GM12891 (cell line): ENCODE data around the gene FCAMR.

ENCODE experiments used
- DNase-seq: peaks from one replicate; pipeline ENCODE4 v3.0.0; 2011; ENCODE audit warnings: low spot score; ENCODE audit not compliant: insufficient read length
- FAIRE-seq: peaks from 2 replicates; lab custom pipeline; 2011; peaks lifted over from hg19 to GRCh38; lab: Jason Lieb, UNC
- PAX5 ChIP-seq: IDR thresholded peaks from 2 replicates; pipeline ENCODE4 v1.6.1; 2011; ENCODE audit warnings: low read length, moderate library complexity, mild to moderate bottlenecking; ENCODE audit not compliant: insufficient read depth, severe bottlenecking
- POLR2A ChIP-seq: IDR thresholded peaks from 2 replicates; pipeline ENCODE4 v1.6.1; 2011; ENCODE audit warnings: low read depth, low read length, control low read depth
- POLR2AphosphoS5 ChIP-seq: IDR thresholded peaks from 2 replicates; pipeline ENCODE4 v1.6.1; 2011; ENCODE audit warnings: low read depth, low read length, control low read depth
- POU2F2 ChIP-seq: IDR thresholded peaks from 2 replicates; pipeline ENCODE4 v1.6.1; 2011; ENCODE audit warnings: low read depth, mild to moderate bottlenecking, control low read depth, low read length, moderate library complexity
- SPI1 ChIP-seq: IDR thresholded peaks from 2 replicates; pipeline ENCODE4 v1.6.1; 2011; ENCODE audit warnings: low read depth, low read length, control low read depth
- TAF1 ChIP-seq: IDR thresholded peaks from 2 replicates; pipeline ENCODE4 v1.6.1; 2011; ENCODE audit warnings: low read depth, low read length, control low read depth

FCAMR gene

DNA sequence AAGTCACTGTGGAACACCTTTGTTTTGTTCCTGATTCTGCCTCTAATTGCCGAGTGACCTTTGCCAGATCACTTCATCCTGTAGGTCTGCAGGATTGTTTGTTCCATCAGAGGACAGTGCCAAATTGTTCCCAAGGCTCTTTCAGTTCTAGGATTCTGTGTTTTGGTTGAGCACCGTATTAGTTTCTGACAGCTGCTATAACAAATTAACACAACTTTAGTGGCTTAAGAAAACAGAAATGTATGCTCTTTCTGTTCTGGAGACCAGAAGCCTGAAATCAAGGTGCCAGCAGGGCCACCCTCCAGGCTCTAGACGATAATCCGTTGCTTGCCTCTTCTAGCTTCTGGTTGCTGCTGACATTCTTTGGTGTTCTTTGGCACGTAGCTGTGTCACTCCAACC, 20.6 kb downstream of the FCAMR start:
- FAIRE-seq (no peak), DNase-seq (no peak)
- no peak for TF ChIP-seq TAF1
- TF ChIP-seq SPI1 = no peak
- TF ChIP-seq PAX5 = no peak
- no peak for TF ChIP-seq POLR2AphosphoS5
- no peak for TF ChIP-seq POLR2A
- no peak for TF ChIP-seq POU2F2

DNA sequence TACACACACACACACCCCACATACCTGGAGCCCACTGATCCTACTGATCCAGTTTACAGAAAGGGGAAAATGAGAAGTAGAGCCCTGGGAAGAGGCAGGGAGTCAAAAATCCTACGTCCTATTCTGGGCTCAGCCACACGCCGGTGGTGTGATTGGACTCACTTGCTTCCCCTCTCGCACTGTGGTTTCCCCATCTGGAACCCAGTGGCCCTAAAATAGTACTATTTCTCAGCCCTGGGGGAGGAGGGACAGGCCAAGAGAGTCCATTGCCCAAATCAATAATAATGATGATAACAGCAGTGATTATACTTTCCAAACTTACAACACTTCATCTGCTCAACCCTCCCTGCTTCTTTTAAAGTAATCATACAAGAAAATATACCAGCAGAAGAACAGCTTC, 21.1 kb downstream of the FCAMR start:
- FAIRE-seq (no peak), DNase-seq (no peak)
- no peak for TF ChIP-seq POU2F2
- no peak for TF ChIP-seq PAX5
- no peak for TF ChIP-seq POLR2A
- TF ChIP-seq SPI1 = no peak
- TF ChIP-seq POLR2AphosphoS5 = no peak
- TF ChIP-seq TAF1 = no peak

DNA sequence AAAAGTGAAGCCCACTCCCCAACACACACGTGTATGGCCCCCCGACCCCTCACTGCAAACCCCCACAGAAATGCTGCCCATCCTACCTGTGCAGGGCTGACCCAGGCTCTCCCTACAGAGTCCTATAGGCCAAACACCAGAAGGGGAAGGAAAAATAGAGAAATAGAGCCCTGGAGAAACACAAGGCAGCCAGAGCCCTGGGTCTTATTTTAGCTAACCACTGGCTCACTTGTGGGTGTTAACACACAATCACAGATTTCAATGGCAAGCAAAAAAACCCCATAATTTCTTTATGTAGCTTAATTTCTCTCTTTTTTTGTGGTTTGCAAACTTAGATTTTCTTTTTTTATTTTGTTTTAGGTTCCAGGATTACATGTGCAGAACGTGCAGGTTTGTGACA, 23.0 kb downstream of the FCAMR start:
- FAIRE-seq (no peak), DNase-seq (no peak)
- TF ChIP-seq POLR2A (no peak), PAX5 (no peak), POU2F2 (no peak), SPI1 (no peak), TAF1 (no peak), POLR2AphosphoS5 (no peak)

DNA sequence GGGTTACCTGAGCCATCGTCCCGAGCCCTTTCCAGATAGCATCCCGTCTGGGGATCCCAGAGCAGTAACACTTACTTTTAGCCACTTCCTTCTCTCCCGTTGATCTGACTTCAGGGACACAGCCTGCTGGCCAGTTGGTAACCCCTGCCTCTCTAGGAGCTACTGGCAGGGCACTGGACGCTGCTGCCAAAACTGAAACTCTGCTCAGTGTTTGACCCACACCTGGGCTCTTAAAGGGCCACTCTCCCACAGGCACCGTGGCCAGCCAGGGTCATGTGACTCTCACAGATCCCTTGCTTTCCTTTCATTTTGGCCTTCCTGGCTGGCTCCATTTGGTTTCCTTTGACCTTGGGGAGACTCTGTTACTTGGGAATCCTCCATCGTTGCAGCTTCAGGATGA, 24.0 kb downstream of the FCAMR start, which contains the start of gene PIGR:
Gene PIGR (minus strand): TSS at position 206 of the 400 bp plus-strand sequence. CDS start 5,935 bp downstream, outside the sequence.
- no peak for TF ChIP-seq SPI1
- TF ChIP-seq PAX5 = no peak
- TF ChIP-seq POLR2AphosphoS5 = no peak
- TF ChIP-seq POLR2A = no peak
- no peak for TF ChIP-seq POU2F2
- no peak for TF ChIP-seq TAF1
- DNase-seq = no peak
- no peak for FAIRE-seq

DNA sequence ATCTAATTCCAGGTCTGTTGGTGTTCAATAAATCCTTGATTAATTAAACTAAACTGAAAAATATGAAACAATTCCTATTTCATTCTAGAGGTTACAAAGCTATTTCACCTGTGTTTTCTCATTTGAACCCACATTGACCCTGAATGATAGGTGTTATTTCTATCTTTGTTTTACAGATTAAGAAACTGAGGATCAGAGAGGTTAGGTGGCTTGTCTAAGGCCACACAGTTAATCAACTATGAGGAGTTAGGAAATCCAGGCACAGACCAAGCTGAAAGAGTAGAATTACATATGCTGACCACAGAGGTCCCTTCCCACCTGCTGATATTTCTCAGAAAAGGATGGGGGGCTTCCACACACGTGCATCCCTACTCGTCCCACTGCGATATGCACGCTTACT, 24.5 kb downstream of the FCAMR start:
- DNase-seq (no peak), FAIRE-seq (no peak)
- no peak for TF ChIP-seq TAF1
- TF ChIP-seq PAX5 = no peak
- no peak for TF ChIP-seq POLR2A
- TF ChIP-seq SPI1 = no peak
- no peak for TF ChIP-seq POU2F2
- no peak for TF ChIP-seq POLR2AphosphoS5

DNA sequence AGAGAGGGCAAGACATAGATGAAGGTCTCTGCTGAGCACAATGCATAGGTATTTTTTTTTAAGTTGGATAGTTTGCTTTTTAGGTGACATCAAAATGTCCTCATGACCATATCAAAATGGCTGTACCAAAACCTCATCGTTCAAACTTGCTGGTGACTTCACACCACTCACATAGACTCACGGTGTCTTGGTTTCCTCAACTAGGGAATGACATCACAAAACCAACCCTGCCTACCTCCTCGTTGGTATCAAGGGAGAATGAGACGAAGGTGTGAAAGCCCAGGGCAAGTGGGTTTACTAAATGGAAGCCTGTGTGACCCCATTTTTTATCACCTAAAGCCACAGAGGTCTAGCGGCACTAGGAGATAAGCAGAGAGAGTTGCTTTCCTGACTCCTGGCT, 25.6 kb downstream of the FCAMR start:
- TF ChIP-seq POU2F2 = no peak
- TF ChIP-seq PAX5 = no peak
- TF ChIP-seq SPI1 = no peak
- no peak for TF ChIP-seq TAF1
- no peak for TF ChIP-seq POLR2A
- no peak for TF ChIP-seq POLR2AphosphoS5
- DNase-seq (no peak), FAIRE-seq (no peak)

DNA sequence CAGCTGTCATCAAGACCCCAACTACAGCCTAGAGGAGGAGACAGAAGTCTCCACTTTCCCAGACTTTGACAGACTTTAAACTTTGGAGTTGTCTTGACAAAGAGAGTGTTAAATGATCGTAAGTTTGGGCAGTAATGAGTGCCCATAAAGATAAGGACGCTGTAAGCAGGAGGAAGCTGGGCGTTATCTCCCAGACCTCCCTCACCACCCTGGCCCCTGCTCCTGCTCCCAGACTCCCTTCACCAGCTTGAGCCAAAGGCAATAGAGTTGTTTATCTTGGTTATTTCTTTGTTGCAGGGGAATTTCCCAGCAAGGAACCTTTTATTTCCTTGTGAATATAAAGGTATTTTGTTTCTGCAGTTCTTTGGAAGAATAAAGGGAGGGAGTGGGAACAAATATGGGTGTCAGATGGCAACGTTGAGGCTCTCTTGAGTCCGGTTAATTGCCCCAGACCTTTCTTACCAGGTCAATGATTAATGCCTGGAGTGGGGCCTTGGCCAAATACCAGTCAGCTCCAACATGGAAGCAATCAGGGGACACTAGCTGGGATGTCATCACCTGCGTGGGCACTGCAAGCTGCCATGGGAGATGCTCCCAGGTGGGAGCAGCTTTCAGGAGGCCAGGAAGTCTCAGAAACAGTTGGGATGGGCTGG, 28.4 kb downstream of the FCAMR start:
- no peak for TF ChIP-seq PAX5
- TF ChIP-seq SPI1 = no peak
- no peak for TF ChIP-seq POLR2AphosphoS5
- TF ChIP-seq TAF1 = no peak
- TF ChIP-seq POU2F2 = no peak
- TF ChIP-seq POLR2A = no peak
- DNase-seq (no peak), FAIRE-seq (no peak)

DNA sequence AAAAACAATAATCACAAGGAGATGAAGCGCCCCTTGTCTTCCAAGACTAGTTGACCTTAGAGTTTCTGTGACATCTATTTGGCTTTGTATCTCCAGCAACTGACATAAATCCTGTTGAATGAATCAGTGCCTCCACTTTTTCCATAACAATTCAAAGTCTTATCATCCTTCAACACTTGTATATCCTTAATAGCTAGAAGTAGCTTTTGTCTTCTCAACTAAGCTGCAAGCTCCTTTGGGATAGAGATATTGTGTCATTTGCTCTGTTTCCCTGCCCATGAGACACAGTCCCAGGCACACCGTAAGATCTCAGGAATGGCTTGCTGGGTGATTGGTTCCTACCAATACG, 29.7 kb downstream of the FCAMR start:
- TF ChIP-seq TAF1 (no peak), POU2F2 (no peak), SPI1 (no peak), POLR2AphosphoS5 (no peak), PAX5 (no peak), POLR2A (no peak)
- FAIRE-seq = no peak

DNA sequence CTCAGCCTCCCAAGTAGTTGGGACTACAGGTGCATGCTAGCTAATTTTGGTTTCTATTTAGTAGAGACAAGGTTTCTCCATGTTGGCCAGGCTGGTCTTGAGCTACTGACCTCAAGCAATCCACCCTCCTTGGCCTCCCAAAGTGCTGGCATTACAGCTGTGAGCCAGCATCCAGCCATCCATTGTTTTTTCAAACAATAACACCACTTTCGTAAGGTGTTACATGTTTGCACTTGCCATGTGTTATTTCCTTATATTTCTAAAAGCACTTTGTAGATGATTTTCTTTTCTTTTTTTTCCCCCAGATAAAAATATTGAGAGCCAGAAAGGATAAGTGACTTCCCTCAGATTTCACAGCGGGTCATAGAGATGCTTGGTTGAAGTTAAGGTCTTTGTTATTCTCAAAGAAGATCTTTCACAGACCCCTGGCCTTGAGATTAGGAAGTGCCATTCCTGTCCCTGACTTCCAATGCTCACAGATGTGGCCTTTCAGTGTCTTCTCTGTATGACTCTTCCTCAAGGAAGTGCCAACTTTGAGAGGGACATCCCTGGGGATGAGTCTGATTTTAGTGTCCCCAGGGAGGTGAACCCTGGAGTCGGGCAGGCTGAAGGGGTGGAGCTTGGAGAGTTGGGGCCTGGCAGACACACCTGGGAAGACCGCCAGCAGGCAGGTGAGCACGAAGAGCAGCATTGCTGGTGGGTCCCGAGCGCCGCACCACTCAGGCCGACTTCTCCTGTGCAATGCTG, 30.2 kb downstream of the FCAMR start:
- DNase-seq (no peak), FAIRE-seq (no peak)
- no peak for TF ChIP-seq POLR2A
- TF ChIP-seq POU2F2 = no peak
- no peak for TF ChIP-seq TAF1
- TF ChIP-seq POLR2AphosphoS5 = no peak
- no peak for TF ChIP-seq PAX5
- TF ChIP-seq SPI1 = no peak

More for the DNA sequence above, 29.7 kb downstream of the FCAMR start:
- no peak for DNase-seq
